IPS-15b (cell line): ENCODE measurements around the gene SCMH1.

ENCODE experiments used
- H3K27me3 ChIP-seq: one replicate; pipeline ENCODE4 v1.6.1; 2013; ENCODE audit warnings: low read length; ENCODE audit not compliant: control insufficient read depth, insufficient read depth
- H3K36me3 ChIP-seq: one replicate; pipeline ENCODE4 v1.6.1; 2013; ENCODE audit warnings: low read length; ENCODE audit not compliant: control insufficient read depth, insufficient read depth
- H3K4me1 ChIP-seq: one replicate; pipeline ENCODE4 v1.6.1; 2013; ENCODE audit warnings: mild to moderate bottlenecking, low read length; ENCODE audit not compliant: control insufficient read depth, insufficient read depth
- H3K4me3 ChIP-seq: one replicate; pipeline ENCODE4 v1.5.1; 2013; ENCODE audit warnings: low read depth, low read length
- H3K9ac ChIP-seq: one replicate; pipeline ENCODE4 v1.6.1; 2013; ENCODE audit warnings: low read depth, mild to moderate bottlenecking, low read length
- H3K9me3 ChIP-seq: one replicate; pipeline ENCODE4 v1.6.1; 2013; ENCODE audit warnings: mild to moderate bottlenecking, low read length; ENCODE audit not compliant: control insufficient read depth, insufficient read depth

The SCMH1 gene

DNA sequence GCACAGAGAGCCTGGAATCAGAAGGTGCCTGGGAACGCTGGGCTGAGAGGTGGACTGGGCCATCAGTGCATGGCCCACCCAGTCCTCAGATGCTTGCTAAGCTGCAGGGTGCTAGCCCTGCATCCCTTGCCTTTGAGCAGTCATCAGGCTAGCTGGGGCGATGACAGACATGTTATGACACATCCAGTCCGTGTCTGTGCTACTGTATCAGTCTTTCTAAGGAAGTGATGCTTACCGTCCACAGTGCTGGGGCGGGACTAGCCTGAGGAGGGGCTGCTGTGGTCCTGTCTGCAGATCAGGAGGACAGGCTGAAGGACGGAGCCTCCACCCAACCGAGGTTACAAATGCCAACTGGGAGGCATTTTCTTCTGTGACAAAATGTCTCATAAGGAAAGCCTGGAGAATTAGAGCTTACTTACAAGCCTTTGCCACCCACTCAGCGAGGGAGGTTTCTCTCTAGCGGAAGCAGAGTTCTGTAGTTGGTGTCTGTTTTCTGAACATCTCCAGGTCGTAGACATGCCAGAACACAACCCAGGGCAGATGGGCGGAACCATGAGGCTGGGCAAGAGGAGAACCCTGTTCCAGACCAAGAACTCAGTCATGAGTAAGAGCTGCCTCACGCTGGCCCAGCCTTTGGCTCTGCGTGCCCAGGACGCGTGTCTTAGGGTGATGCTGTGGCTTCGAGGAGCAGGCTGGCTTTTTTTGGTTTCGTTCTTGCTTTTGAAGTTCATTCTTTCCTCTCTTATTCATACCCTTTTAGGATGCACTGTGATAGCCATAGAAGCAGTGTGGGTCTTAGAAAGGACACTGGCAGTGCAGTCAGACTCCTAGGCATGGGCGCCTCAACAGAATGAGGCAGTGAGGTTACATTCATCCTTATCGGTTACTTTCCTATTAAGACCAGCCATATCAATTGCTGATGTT is 234.9 kb downstream of the SCMH1 start:
- Histone ChIP-seq H3K9me3 (no peaks in the 10 kb centered on the region), H3K4me1 (no peaks in the 10 kb centered on the region), H3K4me3 (no peak overlapping the region), H3K36me3 (peaks cover 78% of the 10 kb centered on the region), H3K27me3 (no peaks in the 10 kb centered on the region), H3K9ac (no peak overlapping the region)

DNA sequence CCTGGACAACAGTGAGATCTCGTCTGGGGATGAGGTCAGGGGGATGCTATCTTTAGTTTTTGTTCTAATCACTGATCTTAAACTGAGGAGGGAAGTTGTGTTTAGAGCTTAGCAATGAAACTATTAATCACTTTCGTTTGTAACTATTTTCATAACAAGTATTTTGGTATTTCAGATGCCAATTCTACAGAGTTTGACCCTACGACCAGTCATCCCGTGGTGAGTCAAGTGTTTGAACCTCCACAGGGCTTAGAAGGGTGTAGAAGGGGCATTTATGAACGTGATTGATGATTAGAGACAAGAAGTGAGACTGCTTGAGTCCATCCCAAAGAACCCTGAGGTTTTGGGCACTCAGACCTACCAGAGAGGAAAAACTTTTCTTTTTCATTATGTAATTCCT is 236.2 kb downstream of the SCMH1 start:
- Histone ChIP-seq H3K27me3 (no peaks in the 10 kb centered on the region), H3K9ac (no peak overlapping the region), H3K9me3 (no peaks in the 10 kb centered on the region), H3K4me1 (no peaks in the 10 kb centered on the region), H3K4me3 (no peak overlapping the region), H3K36me3 (peaks cover 67% of the 10 kb centered on the region)

DNA sequence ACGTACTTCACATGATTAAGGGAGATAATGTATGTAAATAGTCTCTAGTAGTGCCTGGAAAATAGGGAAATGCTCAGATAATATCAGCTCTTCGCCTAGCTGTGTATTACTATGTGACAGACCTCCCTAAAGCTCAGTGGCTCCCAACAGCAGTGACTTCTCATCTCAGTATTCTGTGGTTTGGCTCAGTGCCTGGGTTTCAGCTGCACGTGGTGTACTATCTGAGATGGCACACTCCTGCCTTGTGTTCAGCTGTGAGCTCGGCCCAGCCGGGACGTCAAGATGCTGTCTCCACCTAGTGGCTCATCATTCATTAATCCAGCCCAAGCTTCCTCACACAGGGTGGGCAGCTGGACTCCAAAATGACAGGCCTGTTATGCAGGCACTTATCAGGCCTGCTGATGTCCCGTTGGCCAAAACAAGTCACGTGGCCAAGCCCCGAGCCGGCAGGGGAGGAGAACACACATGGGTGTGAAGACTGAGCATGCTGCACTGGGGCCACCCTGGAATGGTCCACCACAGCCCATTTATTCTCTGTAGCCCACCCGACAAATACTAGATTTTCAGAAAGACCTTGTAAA is 238.4 kb downstream of the SCMH1 start:
- no peak overlapping the region for H3K9ac ChIP-seq
- H3K36me3 ChIP-seq: peaks cover 53% of the 10 kb centered on the region
- H3K4me3 ChIP-seq: no peak overlapping the region
- H3K9me3 ChIP-seq: no peaks in the 10 kb centered on the region
- no peaks in the 10 kb centered on the region for H3K4me1 ChIP-seq
- no peaks in the 10 kb centered on the region for H3K27me3 ChIP-seq

DNA sequence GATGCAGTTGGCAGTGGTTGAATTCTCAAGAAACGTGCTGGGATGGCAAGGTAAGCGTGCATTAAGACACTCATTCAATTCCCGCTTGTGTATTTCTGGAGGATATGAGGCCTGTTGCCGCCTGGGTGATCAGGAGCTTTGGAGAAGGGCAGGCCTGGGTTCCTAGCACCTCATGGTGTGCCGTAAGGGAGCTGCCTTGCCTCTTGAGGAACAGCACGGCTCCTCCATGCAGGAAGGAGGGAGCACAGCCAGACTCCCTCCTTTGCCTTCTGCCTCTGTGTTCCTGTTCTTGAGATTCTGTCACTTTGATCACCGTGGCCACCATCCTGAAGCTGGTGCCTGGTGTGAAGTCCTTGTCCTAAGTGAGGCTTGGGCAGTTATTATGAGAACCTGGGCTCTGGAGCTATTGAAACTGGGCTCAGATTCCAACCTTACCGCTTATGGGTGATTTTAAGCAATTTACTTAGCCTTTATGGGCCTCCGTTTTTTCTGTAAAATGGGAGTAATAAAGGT is 238.9 kb downstream of the SCMH1 start:
- H3K4me1 ChIP-seq: no peaks in the 10 kb centered on the region
- no peak overlapping the region for H3K4me3 ChIP-seq
- no peak overlapping the region for H3K9ac ChIP-seq
- H3K27me3 ChIP-seq: no peaks in the 10 kb centered on the region
- H3K9me3 ChIP-seq: no peaks in the 10 kb centered on the region
- peaks cover 57% of the 10 kb centered on the region for H3K36me3 ChIP-seq

DNA sequence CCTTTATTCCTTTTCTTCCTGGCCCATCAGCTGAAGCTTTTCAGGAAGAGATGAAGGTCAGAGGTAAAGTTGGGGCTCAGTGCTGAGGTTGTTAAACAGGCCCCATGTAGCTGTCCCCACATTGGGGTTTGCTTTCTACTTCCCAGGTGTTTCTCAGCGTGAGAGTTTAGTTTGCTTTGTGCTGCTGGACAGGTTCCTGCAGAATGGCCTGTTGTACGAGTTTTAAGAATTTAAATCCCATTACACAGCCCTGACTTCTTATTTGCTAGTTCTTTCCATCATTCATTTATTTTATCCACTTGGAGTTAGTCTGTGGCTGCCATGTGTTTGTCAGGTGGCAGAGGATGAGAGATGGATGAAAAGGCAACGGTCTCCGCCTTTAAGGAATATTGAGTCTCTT is 243.4 kb downstream of the SCMH1 start:
- Histone ChIP-seq H3K36me3 (peaks cover 49% of the 10 kb centered on the region), H3K27me3 (no peaks in the 10 kb centered on the region), H3K9me3 (no peaks in the 10 kb centered on the region), H3K4me1 (no peaks in the 10 kb centered on the region), H3K4me3 (no peak overlapping the region), H3K9ac (no peak overlapping the region)

DNA sequence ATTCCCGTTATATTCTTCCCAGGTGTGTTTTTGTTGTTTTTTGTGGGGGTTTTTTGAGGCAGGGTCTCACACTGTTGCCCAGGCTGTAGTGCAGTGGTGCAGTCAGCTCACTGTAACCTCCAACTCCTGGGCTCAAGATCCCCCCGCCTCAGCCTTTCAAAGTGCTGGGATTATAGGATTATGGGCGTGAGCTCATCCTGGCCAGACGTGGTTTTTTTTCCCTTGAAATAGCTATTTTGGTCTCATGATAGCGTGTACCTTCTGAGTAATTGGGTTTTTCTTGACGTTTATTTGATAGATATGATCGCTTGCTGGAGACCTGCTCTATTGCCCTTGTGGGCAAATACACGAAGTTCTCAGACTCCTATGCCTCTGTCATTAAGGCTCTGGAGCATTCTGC is 245.0 kb downstream of the SCMH1 start:
- Histone ChIP-seq H3K27me3 (no peaks in the 10 kb centered on the region), H3K4me3 (no peak overlapping the region), H3K4me1 (no peaks in the 10 kb centered on the region), H3K9me3 (no peaks in the 10 kb centered on the region), H3K36me3 (peaks cover 46% of the 10 kb centered on the region), H3K9ac (no peak overlapping the region)

DNA sequence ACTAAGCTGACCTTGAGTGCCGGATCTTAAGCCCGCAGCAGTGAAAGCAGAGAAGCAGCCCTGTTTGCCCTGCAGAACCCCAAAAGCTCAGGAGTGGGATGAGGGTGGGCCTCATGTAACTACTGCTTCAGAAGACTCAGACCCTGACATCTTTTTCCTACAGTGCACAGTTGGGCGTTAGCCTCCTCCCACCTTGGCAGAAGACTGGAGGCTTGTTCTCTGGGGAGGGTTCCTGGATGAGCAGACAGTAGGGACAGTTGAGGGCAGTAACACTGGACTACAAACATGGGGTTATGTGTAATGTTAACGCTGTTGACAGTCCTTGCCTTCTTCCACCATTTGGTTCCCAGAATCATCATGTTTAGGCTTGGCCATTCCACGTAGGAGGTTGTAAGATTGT is 253.0 kb downstream of the SCMH1 start:
- no peaks in the 10 kb centered on the region for H3K9me3 ChIP-seq
- H3K36me3 ChIP-seq: peaks cover 69% of the 10 kb centered on the region
- H3K27me3 ChIP-seq: no peaks in the 10 kb centered on the region
- H3K4me1 ChIP-seq: no peaks in the 10 kb centered on the region
- H3K9ac ChIP-seq: no peak overlapping the region
- H3K4me3 ChIP-seq: no peak overlapping the region

DNA sequence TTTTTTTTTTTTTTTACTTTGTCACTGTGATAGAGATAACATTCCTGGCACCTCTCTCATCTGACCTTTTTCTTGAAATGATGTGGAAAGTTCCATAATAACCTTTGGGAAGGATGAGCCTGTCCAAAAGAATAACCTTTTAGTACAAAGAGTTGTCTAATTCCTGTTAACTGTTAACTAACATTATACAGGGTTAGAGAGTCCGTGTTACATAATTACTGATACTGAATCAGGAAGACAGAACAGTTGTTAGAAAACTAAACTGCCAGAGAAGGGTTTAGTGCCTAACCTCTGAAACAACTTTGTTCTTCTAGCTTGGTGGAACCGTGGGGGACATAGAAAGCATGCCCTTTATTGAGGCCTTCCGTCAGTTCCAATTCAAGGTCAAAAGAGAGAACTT is 253.8 kb downstream of the SCMH1 start:
- H3K36me3 ChIP-seq: peaks cover 64% of the 10 kb centered on the region
- H3K9ac ChIP-seq: no peak overlapping the region
- no peaks in the 10 kb centered on the region for H3K27me3 ChIP-seq
- no peaks in the 10 kb centered on the region for H3K9me3 ChIP-seq
- no peaks in the 10 kb centered on the region for H3K4me1 ChIP-seq
- H3K4me3 ChIP-seq: no peak overlapping the region

DNA sequence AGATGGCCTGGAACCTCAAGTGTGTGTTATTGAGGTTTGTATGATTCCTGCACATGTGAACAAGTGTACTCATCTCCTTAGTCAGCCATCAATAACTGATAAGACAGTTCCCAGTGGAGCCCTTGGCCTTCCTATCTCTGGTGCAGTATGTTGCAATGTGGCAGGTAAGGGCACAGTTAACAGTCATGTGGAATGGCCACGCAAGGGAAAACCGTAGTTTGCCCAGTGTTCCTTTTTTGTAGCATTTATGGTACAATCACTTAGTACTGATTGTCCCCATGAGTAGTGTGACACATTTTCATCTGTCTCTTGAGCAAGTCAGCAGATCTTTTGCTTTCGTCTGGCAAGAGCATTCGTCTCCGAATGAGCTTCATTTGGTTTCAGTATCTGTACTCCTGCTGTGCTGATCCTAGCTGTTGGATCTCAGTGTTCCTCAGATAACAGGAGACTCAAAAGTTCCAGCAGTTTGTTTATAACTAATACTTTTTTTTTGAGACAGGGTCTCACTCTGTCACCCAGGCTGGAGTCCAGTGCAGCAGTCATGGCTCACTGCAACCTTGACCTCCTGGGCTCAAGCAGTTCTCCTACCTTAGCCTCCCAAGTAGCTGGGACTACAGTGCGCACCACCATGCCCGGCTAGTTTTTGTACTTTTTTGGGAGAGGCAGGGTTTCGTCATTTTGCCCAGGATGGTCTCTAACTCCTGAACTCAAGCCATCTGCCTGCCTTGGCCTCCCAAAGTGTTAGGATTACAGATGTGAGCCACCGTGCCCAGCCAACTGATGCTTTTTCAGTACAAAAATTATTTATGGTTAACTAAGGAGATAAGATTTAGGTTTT is 254.4 kb downstream of the SCMH1 start:
- H3K9me3 ChIP-seq: no peaks in the 10 kb centered on the region
- no peak overlapping the region for H3K4me3 ChIP-seq
- no peaks in the 10 kb centered on the region for H3K27me3 ChIP-seq
- no peaks in the 10 kb centered on the region for H3K4me1 ChIP-seq
- H3K9ac ChIP-seq: no peak overlapping the region
- peaks cover 60% of the 10 kb centered on the region for H3K36me3 ChIP-seq

DNA sequence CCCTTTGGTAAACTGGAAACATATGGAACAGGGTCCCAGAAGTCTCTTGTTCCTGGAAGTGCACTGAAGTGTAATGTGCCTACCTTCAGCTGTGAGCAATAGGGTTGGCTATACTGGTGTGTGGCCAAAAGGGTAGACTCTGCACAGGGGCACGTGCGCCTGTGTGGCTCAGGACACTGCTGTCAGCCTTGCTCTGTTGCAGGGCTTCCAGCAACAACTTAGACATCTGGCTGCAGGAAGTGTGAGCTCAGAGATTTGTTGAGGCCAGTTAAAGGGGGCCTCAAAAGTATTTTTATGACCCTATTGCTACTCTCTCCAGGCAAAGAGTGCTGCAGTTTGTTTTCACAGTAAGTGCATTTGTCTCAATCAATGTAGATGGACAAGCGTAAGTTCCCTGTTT is 255.2 kb downstream of the SCMH1 start:
- Histone ChIP-seq H3K9ac (no peak overlapping the region), H3K4me3 (no peak overlapping the region), H3K4me1 (peaks cover 2% of the 10 kb centered on the region), H3K36me3 (peaks cover 55% of the 10 kb centered on the region), H3K27me3 (no peaks in the 10 kb centered on the region), H3K9me3 (no peaks in the 10 kb centered on the region)

DNA sequence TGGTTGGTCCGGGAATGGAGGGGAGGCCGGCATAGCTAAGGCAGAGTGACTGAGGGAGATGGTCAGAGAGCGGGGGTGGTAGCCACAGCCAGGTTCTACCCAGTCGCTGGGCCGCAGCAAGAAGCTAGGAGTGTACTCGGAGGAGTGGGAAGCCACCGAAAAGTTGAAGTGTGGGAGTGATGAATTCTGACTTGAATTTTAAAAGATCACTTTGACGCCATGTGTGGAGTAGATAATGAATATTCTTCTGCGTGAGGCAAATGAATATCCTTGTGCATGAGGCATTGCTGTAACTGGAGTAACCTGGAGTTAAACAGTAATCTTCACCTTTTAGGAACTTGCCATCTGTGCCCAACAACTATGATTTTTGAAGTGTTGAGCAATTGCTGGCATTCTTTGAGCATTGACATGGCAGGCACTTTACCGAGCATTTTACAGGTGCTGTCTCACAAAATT is 255.8 kb downstream of the SCMH1 start:
- H3K9me3 ChIP-seq: no peaks in the 10 kb centered on the region
- no peak overlapping the region for H3K4me3 ChIP-seq
- no peak overlapping the region for H3K9ac ChIP-seq
- H3K27me3 ChIP-seq: no peaks in the 10 kb centered on the region
- peaks cover 4% of the 10 kb centered on the region for H3K4me1 ChIP-seq
- H3K36me3 ChIP-seq: peaks cover 50% of the 10 kb centered on the region
